Measurements from ENCODE around the gene PCDHGA4.
A peak's percentile ranks its signal among the peaks of the same experiment; 100 is the strongest.
"Not testable (repeated sequence)": the region's sequence is repeated elsewhere in the genome, so short reads cannot be mapped to it uniquely, and the experiment has no call there.

The PCDHGA4 gene

GRCh38 chr5:141338538-141339306 is 16.1 kb upstream of the PCDHGA4 start, which contains the start of gene PCDHGA2:
Gene PCDHGA2, plus strand, starts transcription at chr5:141338760.
- in situ Hi-C loops (cut with HindIII; ENCODE audit: low pct_ligation_motif_present, low sequenced_read_pairs), result no loop called here
- H3K27ac ChIP-seq, result no peak within 1 kb of the TSS
- no peaks in the 10 kb centered on the region for H3K36me3 ChIP-seq (replicated peaks)
- H3K4me3 ChIP-seq (ENCODE audit: low read depth, low read length), result peak within 1 kb of the TSS; percentile 22
- TF ChIP-seq CTCF (IDR thresholded peaks at IDR 0.05; ENCODE audit: low read depth, low read length, missing control alignments), result peak; percentile 54
- peak; percentile 33 for DNase-seq
- no peaks in the 10 kb centered on the region for H3K27me3 ChIP-seq (replicated peaks)

- H3K36me3 ChIP-seq (replicated peaks); H3K27ac ChIP-seq; H3K27me3 ChIP-seq (replicated peaks); in situ Hi-C loops (cut with HindIII; ENCODE audit: low pct_ligation_motif_present, low sequenced_read_pairs); H3K4me3 ChIP-seq (ENCODE audit: low read depth, low read length); DNase-seq: not testable (repeated sequence)
Measured at GRCh38 chr5:141340781-141341354, 14.0 kb upstream of the PCDHGA4 start.

- in situ Hi-C loops (cut with HindIII; ENCODE audit: low pct_ligation_motif_present, low sequenced_read_pairs), result no loop called here
- Histone ChIP-seq H3K4me3 (ENCODE audit: low read depth, low read length) (no peak overlapping the region), H3K36me3 (replicated peaks) (no peaks in the 10 kb centered on the region), H3K27ac (no peak overlapping the region), H3K27me3 (replicated peaks) (no peaks in the 10 kb centered on the region)
- DNase-seq, result no peak
- TF ChIP-seq CTCF (IDR thresholded peaks at IDR 0.05; ENCODE audit: low read depth, low read length, missing control alignments), result no peak
Measured at GRCh38 chr5:141342773-141343172, 12.0 kb upstream of the PCDHGA4 start.

- in situ Hi-C loops (cut with HindIII; ENCODE audit: low pct_ligation_motif_present, low sequenced_read_pairs), result no loop called here
Measured at GRCh38 chr5:141343242-141343952, 11.4 kb upstream of the PCDHGA4 start, which contains the start of gene PCDHGA3. Gene PCDHGA3, plus strand, starts transcription at chr5:141343829. Its CDS starts 205 bp downstream, at chr5:141344034.

GRCh38 chr5:141343953-141344463 is 10.8 kb upstream of the PCDHGA4 start:
- no peak for DNase-seq
- no peak overlapping the region for H3K27ac ChIP-seq
- no peaks in the 10 kb centered on the region for H3K36me3 ChIP-seq (replicated peaks)
- H3K27me3 ChIP-seq (replicated peaks), result no peaks in the 10 kb centered on the region
- peak overlapping the region; percentile 38 for H3K4me3 ChIP-seq (ENCODE audit: low read depth, low read length)
- in situ Hi-C loops (cut with HindIII; ENCODE audit: low pct_ligation_motif_present, low sequenced_read_pairs), result no loop called here
- no peak for TF ChIP-seq CTCF (IDR thresholded peaks at IDR 0.05; ENCODE audit: low read depth, low read length, missing control alignments)

More at GRCh38 chr5:141343242-141343952, 11.4 kb upstream of the PCDHGA4 start, which contains the start of gene PCDHGA3:
- peak; percentile 58 for DNase-seq
- H3K27me3 ChIP-seq (replicated peaks), result no peaks in the 10 kb centered on the region
- peak; percentile 58 for TF ChIP-seq CTCF (IDR thresholded peaks at IDR 0.05; ENCODE audit: low read depth, low read length, missing control alignments)
- H3K36me3 ChIP-seq (replicated peaks), result no peaks in the 10 kb centered on the region
- peak within 1 kb of the TSS; percentile 38 for H3K4me3 ChIP-seq (ENCODE audit: low read depth, low read length)
- no peak within 1 kb of the TSS for H3K27ac ChIP-seq

- Histone ChIP-seq H3K27me3 (replicated peaks) (no peaks in the 10 kb centered on the region), H3K36me3 (replicated peaks) (no peaks in the 10 kb centered on the region), H3K27ac (no peak overlapping the region), H3K4me3 (ENCODE audit: low read depth, low read length) (no peak overlapping the region)
- no peak for DNase-seq
- in situ Hi-C loops (cut with HindIII; ENCODE audit: low pct_ligation_motif_present, low sequenced_read_pairs), result no loop called here
- TF ChIP-seq CTCF (IDR thresholded peaks at IDR 0.05; ENCODE audit: low read depth, low read length, missing control alignments), result no peak
Measured at GRCh38 chr5:141345327-141345726, 9.5 kb upstream of the PCDHGA4 start.

GRCh38 chr5:141346017-141346416 is 8.8 kb upstream of the PCDHGA4 start:
- H3K27me3 ChIP-seq (replicated peaks); H3K27ac ChIP-seq; H3K4me3 ChIP-seq (ENCODE audit: low read depth, low read length); H3K36me3 ChIP-seq (replicated peaks); DNase-seq; in situ Hi-C loops (cut with HindIII; ENCODE audit: low pct_ligation_motif_present, low sequenced_read_pairs): not testable (repeated sequence)

Measured in brain microvascular endothelial cell (primary cell).